Esophagus squamous epithelium (tissue), 4 donors: ENCODE results near the gene MUSK.

Experiments used
- POLR2A ChIP-seq, 4 donors: fragments of 450-650 bp; IDR thresholded peaks; one replicate each; pipeline ENCODE4 v1.6.1; 2017; ENCODE audit warnings: antibody characterized with exemption in 4 of 4, mild to moderate bottlenecking in 4 of 4, moderate library complexity in 3 of 4
- TF ChIP-seq, protein P1 (sequence below), 6 experiments: fragments of 450-650 bp in 4 of 6; fragments of 200-600 bp in 2 of 6; sonication (generic) in 2 of 6; IDR thresholded peaks; one replicate each; pipeline ENCODE4 v1.5.1; 2016 to 2019; ENCODE audit warnings: antibody characterized with exemption in 6 of 6, mild to moderate bottlenecking in 4 of 6, moderate library complexity in 4 of 6

DNA sequence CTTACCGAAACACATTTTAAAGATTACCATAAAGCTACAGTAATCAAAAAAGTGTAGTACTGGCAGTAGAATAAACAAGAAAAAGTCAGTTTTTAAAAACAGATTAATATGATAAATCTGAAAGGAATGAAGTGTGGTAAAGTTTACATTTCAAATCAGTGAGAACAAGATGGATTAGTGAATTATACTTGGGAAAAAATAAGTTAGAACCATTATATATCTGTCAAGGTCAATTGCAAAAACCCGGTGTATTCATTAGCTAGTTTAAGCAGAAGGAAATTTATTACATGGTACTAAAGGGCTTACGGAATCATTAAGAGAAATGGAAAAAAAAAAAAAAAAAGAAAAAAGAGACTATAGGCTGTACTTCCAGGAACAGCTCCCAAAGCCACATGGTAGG lies 164.3 kb downstream of the MUSK start:
- TF ChIP-seq, protein P1, sequence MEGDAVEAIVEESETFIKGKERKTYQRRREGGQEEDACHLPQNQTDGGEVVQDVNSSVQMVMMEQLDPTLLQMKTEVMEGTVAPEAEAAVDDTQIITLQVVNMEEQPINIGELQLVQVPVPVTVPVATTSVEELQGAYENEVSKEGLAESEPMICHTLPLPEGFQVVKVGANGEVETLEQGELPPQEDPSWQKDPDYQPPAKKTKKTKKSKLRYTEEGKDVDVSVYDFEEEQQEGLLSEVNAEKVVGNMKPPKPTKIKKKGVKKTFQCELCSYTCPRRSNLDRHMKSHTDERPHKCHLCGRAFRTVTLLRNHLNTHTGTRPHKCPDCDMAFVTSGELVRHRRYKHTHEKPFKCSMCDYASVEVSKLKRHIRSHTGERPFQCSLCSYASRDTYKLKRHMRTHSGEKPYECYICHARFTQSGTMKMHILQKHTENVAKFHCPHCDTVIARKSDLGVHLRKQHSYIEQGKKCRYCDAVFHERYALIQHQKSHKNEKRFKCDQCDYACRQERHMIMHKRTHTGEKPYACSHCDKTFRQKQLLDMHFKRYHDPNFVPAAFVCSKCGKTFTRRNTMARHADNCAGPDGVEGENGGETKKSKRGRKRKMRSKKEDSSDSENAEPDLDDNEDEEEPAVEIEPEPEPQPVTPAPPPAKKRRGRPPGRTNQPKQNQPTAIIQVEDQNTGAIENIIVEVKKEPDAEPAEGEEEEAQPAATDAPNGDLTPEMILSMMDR (IDR thresholded peaks at IDR 0.05), result no peak
- TF ChIP-seq POLR2A (IDR thresholded peaks at IDR 0.05), result no peak
